HepG2 (cell line): ENCODE data around the gene ANKRD29. TPM values are rescaled to one million over a fixed set of nuclear protein-coding genes. Genes with fewer than 3 reads are reported as not detected.

Source experiments
- ATAC-seq: fragments of 200-7000 bp; cut with Tn5 transposase; 3 replicates; pipeline ENCODE4 v1.9.1; 2020; ENCODE audit warnings: mild to moderate bottlenecking, moderate library complexity
- BruUV-seq: library from RNA; stranded (reverse); fragments of 400-500 nt; replicated peaks from 2 replicates; lab custom pipeline; 2021; lab: Mats Ljungman, UMichigan
- CTCF ChIA-PET: fragments of 300-600 bp; formaldehyde crosslinking; extraction: SDS; loops from one replicate; lab custom pipeline; 2021; ENCODE audit warnings: low total read pairs, inconsistent platforms, low intra/inter-chr PET ratio; lab: Yijun Ruan, JAX
- POLR2A ChIA-PET: fragments of 350-600 bp; sonication (Branson Sonifier 250); formaldehyde crosslinking; loops from one replicate; lab custom pipeline; 2020; ENCODE audit warnings: antibody characterized with exemption, inconsistent platforms; lab: Yijun Ruan, JAX
- DNase-seq: peaks from one replicate; pipeline ENCODE4 v3.0.0-alpha.2; 2015; ENCODE audit warnings: low spot score
- FAIRE-seq: peaks from 3 replicates; lab custom pipeline; 2011; peaks lifted over from hg19 to GRCh38; lab: Jason Lieb, UNC
- H2AFZ ChIP-seq: one replicate; pipeline ENCODE4 v1.6.1; 2011; ENCODE audit warnings: low read length, inconsistent platforms
- H3K27ac ChIP-seq: fragments of 300-600 bp; 3 replicates; pipeline ENCODE4 v1.8.0; 2011; ENCODE audit warnings: mixed run types, mild to moderate bottlenecking, mixed read lengths, low read length, inconsistent platforms; ENCODE audit not compliant: insufficient read depth; ENCODE audit errors: extremely low read length
- H3K27me3 ChIP-seq, 2 experiments: fragments of 200-600 bp in 1 of 2; 2 replicates in 1 of 2; 3 replicates in 1 of 2; pipeline versions ENCODE4 v1.6.0 to v1.8.0; 2011; ENCODE audit warnings: low read length in 2 of 2, mild to moderate bottlenecking in 2 of 2, moderate library complexity in 2 of 2, inconsistent platforms in 1 of 2; ENCODE audit not compliant: insufficient read depth in 2 of 2, control insufficient read depth in 1 of 2
- H3K36me3 ChIP-seq, 2 experiments: fragments of 200-600 bp in 1 of 2; replicated peaks in 1 of 2; 2 replicates in 1 of 2; 3 replicates in 1 of 2; pipeline versions ENCODE4 v1.5.1 to v1.8.0; 2011; ENCODE audit warnings: low read length in 2 of 2, inconsistent platforms in 1 of 2; ENCODE audit not compliant: insufficient read depth in 2 of 2, control insufficient read depth in 1 of 2
- H3K4me1 ChIP-seq: 2 replicates; pipeline ENCODE4 v1.5.1; 2012; ENCODE audit warnings: low read length, inconsistent platforms; ENCODE audit not compliant: insufficient read depth
- H3K4me2 ChIP-seq: 2 replicates; pipeline ENCODE4 v1.6.0; 2011; ENCODE audit warnings: low read depth, low read length, inconsistent platforms
- H3K4me3 ChIP-seq, 3 experiments: fragments of 200-600 bp in 1 of 3; sonication (generic), shearing (Covaris generic) in 1 of 3; replicated peaks in 1 of 3; 2 replicates each; pipeline ENCODE4 v1.5.1; 2011 to 2016; ENCODE audit warnings: low read length in 3 of 3, inconsistent platforms in 2 of 3, low read depth in 2 of 3, mild to moderate bottlenecking in 2 of 3, control low read depth in 1 of 3, mixed read lengths in 1 of 3; ENCODE audit not compliant: insufficient read depth in 1 of 3
- H3K79me2 ChIP-seq: one replicate; pipeline ENCODE4 v1.6.1; 2011; ENCODE audit warnings: low read length, inconsistent platforms; ENCODE audit not compliant: insufficient read depth
- H3K9ac ChIP-seq: 2 replicates; pipeline ENCODE4 v1.6.0; 2011; ENCODE audit warnings: mild to moderate bottlenecking, low read depth, low read length, inconsistent platforms; ENCODE audit not compliant: insufficient read depth
- H3K9me3 ChIP-seq: 2 replicates; pipeline ENCODE4 v1.5.1; 2012; ENCODE audit warnings: mild to moderate bottlenecking, low read length
- H4K20me1 ChIP-seq: 2 replicates; pipeline ENCODE4 v1.6.0; 2011; ENCODE audit warnings: inconsistent platforms, mild to moderate bottlenecking, low read length, moderate library complexity; ENCODE audit not compliant: insufficient read depth
- ATF7-NPFF ChIP-seq: sonication (generic); formaldehyde crosslinking; IDR thresholded peaks from 2 replicates; pipeline ENCODE4 v1.8.1; 2023; ENCODE audit warnings: mild to moderate bottlenecking, low read depth, missing genetic modification reagents, moderate library complexity
- CENPT ChIP-seq: sonication (generic); formaldehyde crosslinking; IDR thresholded peaks from 2 replicates; pipeline ENCODE4 v1.8.0; 2022; ENCODE audit warnings: low read depth, mild to moderate bottlenecking, moderate library complexity, missing genetic modification reagents
- FOXK2 ChIP-seq: fragments of 450-650 bp; IDR thresholded peaks from 2 replicates; pipeline ENCODE4 v1.6.1; 2016
- HNRNPUL1 ChIP-seq: fragments of 200-400 bp; formaldehyde crosslinking; IDR thresholded peaks from 2 replicates; pipeline ENCODE4 v1.6.1; 2017; ENCODE audit warnings: low read depth, mild to moderate bottlenecking, low read length, moderate library complexity
- NCOR1 ChIP-seq: fragments of 200-600 bp; sonication (generic); IDR thresholded peaks from 2 replicates; pipeline ENCODE4 v1.7.0; 2017; ENCODE audit warnings: antibody characterized with exemption, low read length, borderline replicate concordance
- SIX1 ChIP-seq: sonication (generic); formaldehyde crosslinking; IDR thresholded peaks from 2 replicates; pipeline ENCODE4 v1.4.0; 2020; ENCODE audit warnings: missing genetic modification reagents, borderline replicate concordance
- SNAPC2 ChIP-seq: sonication (generic); formaldehyde crosslinking; IDR thresholded peaks from 2 replicates; pipeline ENCODE4 v1.8.1; 2022; ENCODE audit warnings: mild to moderate bottlenecking, missing genetic modification reagents
- U2AF1 ChIP-seq: fragments of 200-400 bp; formaldehyde crosslinking; optimal IDR thresholded peaks from 2 replicates; pipeline ENCODE3; 2017; ENCODE audit warnings: mild to moderate bottlenecking, low read depth, low read length
- YY1 ChIP-seq: IDR thresholded peaks from 2 replicates; pipeline ENCODE4 v1.6.1; 2011; ENCODE audit warnings: low read length, low read depth, moderate library complexity, mild to moderate bottlenecking; ENCODE audit not compliant: insufficient read depth, insufficient replicate concordance
- ZNF30 ChIP-seq: sonication (generic); formaldehyde crosslinking; IDR thresholded peaks from 2 replicates; pipeline ENCODE4 v1.5.0; 2020; ENCODE audit warnings: mild to moderate bottlenecking, missing genetic modification reagents
- ZNF674 ChIP-seq: sonication (generic); formaldehyde crosslinking; IDR thresholded peaks from 2 replicates; pipeline ENCODE4 v1.5.0; 2020; ENCODE audit warnings: low read depth, mild to moderate bottlenecking, missing genetic modification reagents
- ZNF777 ChIP-seq: sonication (generic); formaldehyde crosslinking; IDR thresholded peaks from 2 replicates; pipeline ENCODE4 v1.4.0; 2020; ENCODE audit warnings: missing genetic modification reagents
- WGBS: methylation state at CpG from one replicate; pipeline ENCODE4 v1.1.6; 2017; ENCODE audit warnings: low lambda C conversion rate; 5-methylcytosine and 5-hydroxymethylcytosine counted together
- in situ Hi-C: cut with HindIII; loops from 2 replicates; pipeline ENCODE4 v1.10.0; 2017; ENCODE audit warnings: low pct_unique_long_range_greater_than_20kb; ENCODE audit not compliant: extremely low pct_ligation_motif_present
- intact Hi-C: fragments of 100-400 bp; cut with micrococcal nuclease; formaldehyde crosslinking; loops from one replicate; pipeline ENCODE4 v1.10.0; 2022; ENCODE audit not compliant: unreplicated experiment
- polyA plus RNA-seq, 8 experiments: library from polyadenylated mRNA; depleted of rRNA in 3 of 8; stranded (reverse) in 7 of 8; unstranded in 1 of 8; fragments of >200 nt; fragmentation: Illumina TruSeq in 4 of 8; extraction: Trizol in 4 of 8; gene quantifications; 2 replicates each; pipeline versions ENCODE4 v1.2.1 to v1.2.3, GENCODE V29; 2011 to 2016; ENCODE audit warnings: low read depth in 4 of 8, missing spikeins in 1 of 8, mixed read lengths in 1 of 8; ENCODE audit not compliant: insufficient read depth in 1 of 8
- total RNA-seq, 5 experiments: library from RNA; depleted of rRNA; stranded (reverse); fragments of >200 nt; fragmentation: Illumina TruSeq; extraction: Trizol; gene quantifications; 2 replicates each; pipeline ENCODE4 v1.2.3, GENCODE V29; 2016; ENCODE audit warnings: low read depth in 1 of 5
- TF ChIP-seq, protein P1 (sequence below): sonication (generic); formaldehyde crosslinking; IDR thresholded peaks from 2 replicates; pipeline ENCODE4 v1.4.0; 2020; ENCODE audit warnings: missing genetic modification reagents, borderline replicate concordance
- TF ChIP-seq, protein P2 (sequence below): sonication (generic); formaldehyde crosslinking; conservative IDR thresholded peaks from 2 replicates; pipeline ENCODE4 v1.8.1; 2023; ENCODE audit warnings: missing genetic modification reagents
- TF ChIP-seq, protein P3 (sequence below): sonication (generic); formaldehyde crosslinking; IDR thresholded peaks from 2 replicates; pipeline ENCODE4 v1.4.0; 2020; ENCODE audit warnings: missing genetic modification reagents, borderline replicate concordance
- TF ChIP-seq, protein P4 (sequence below): sonication (generic); formaldehyde crosslinking; IDR thresholded peaks from 2 replicates; pipeline ENCODE4 v1.8.0; 2022; ENCODE audit warnings: mild to moderate bottlenecking, missing genetic modification reagents

The ANKRD29 gene
- total and polyA plus RNA-seq, 2 of the 13 experiments (the other 11 are each of a cell fraction or from before 2014, with no cell fraction given), result not detected

DNA sequence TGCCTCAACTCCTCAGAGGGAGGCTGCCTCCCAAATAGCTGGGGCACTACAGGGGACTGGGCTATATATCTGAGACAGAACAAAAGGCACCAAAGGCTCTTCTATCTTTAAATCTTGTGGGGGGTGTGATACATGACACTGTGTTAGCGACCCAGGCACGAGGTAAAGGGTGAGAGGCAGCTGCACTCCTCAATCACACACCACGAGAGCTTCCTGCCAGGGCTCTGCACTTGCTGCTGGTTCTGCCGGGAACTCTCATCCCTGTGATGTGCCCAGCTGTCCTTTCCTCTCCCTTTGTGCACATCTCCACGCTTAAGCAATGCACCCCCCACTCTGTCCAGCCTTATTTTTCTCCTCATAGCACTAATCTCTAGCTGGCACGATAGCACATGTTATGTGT, 108.8 kb downstream of the ANKRD29 start:
- H3K4me2 ChIP-seq, result no peak overlapping the region
- H3K36me3 ChIP-seq, result peaks cover 36 to 67% of the 10 kb centered on the region in 2 experiments
- intact Hi-C loops (no loop called here), in situ Hi-C loops (no loop called here)
- H3K9me3 ChIP-seq, result no peaks in the 10 kb centered on the region
- H3K4me3 ChIP-seq, result no peak overlapping the region
- ChIA-PET POLR2A (interaction anchor here (4.6 kb wide), 1 partner anchor 32 kb away, joined by 25 read pairs; the partner anchor contains the start of gene NPC1), CTCF (no interaction called here)
- FAIRE-seq (no peak), DNase-seq (no peak), ATAC-seq (no peak)
- peaks cover 16% of the 10 kb centered on the region for H3K79me2 ChIP-seq
- H2AFZ ChIP-seq, result no peak overlapping the region
- no peaks in the 10 kb centered on the region for H4K20me1 ChIP-seq
- BruUV-seq, result no TSS peak
- no peak overlapping the region for H3K9ac ChIP-seq
- 98% methylated on average over 5 of the region's 6 CpGs for WGBS
- peaks cover 69% of the 10 kb centered on the region for H3K4me1 ChIP-seq
- no peaks in the 10 kb centered on the region for H3K27me3 ChIP-seq
- H3K27ac ChIP-seq, result no peak overlapping the region
- TF ChIP-seq ZNF777 (CRISPR knock-in tag) (no peak), SNAPC2 (CRISPR knock-in tag) (no peak), FOXK2 (no peak), U2AF1 (no peak), NCOR1 (no peak), HNRNPUL1 (no peak), ZNF674 (no peak), YY1 (no peak), ZNF30 (CRISPR knock-in tag) (no peak), SIX1 (CRISPR knock-in tag) (no peak), ATF7-NPFF (no peak), CENPT (no peak)
- TF ChIP-seq, protein P1, sequence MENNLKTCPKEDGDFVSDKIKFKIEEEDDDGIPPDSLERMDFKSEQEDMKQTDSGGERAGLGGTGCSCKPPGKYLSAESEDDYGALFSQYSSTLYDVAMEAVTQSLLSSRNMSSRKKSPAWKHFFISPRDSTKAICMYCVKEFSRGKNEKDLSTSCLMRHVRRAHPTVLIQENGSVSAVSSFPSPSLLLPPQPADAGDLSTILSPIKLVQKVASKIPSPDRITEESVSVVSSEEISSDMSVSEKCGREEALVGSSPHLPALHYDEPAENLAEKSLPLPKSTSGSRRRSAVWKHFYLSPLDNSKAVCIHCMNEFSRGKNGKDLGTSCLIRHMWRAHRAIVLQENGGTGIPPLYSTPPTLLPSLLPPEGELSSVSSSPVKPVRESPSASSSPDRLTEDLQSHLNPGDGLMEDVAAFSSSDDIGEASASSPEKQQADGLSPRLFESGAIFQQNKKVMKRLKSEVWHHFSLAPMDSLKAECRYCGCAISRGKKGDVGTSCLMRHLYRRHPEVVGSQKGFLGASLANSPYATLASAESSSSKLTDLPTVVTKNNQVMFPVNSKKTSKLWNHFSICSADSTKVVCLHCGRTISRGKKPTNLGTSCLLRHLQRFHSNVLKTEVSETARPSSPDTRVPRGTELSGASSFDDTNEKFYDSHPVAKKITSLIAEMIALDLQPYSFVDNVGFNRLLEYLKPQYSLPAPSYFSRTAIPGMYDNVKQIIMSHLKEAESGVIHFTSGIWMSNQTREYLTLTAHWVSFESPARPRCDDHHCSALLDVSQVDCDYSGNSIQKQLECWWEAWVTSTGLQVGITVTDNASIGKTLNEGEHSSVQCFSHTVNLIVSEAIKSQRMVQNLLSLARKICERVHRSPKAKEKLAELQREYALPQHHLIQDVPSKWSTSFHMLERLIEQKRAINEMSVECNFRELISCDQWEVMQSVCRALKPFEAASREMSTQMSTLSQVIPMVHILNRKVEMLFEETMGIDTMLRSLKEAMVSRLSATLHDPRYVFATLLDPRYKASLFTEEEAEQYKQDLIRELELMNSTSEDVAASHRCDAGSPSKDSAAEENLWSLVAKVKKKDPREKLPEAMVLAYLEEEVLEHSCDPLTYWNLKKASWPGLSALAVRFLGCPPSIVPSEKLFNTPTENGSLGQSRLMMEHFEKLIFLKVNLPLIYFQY (CRISPR knock-in tag), result no peak
- TF ChIP-seq, protein P2, sequence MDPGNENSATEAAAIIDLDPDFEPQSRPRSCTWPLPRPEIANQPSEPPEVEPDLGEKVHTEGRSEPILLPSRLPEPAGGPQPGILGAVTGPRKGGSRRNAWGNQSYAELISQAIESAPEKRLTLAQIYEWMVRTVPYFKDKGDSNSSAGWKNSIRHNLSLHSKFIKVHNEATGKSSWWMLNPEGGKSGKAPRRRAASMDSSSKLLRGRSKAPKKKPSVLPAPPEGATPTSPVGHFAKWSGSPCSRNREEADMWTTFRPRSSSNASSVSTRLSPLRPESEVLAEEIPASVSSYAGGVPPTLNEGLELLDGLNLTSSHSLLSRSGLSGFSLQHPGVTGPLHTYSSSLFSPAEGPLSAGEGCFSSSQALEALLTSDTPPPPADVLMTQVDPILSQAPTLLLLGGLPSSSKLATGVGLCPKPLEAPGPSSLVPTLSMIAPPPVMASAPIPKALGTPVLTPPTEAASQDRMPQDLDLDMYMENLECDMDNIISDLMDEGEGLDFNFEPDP, result no peak
- TF ChIP-seq, protein P3, sequence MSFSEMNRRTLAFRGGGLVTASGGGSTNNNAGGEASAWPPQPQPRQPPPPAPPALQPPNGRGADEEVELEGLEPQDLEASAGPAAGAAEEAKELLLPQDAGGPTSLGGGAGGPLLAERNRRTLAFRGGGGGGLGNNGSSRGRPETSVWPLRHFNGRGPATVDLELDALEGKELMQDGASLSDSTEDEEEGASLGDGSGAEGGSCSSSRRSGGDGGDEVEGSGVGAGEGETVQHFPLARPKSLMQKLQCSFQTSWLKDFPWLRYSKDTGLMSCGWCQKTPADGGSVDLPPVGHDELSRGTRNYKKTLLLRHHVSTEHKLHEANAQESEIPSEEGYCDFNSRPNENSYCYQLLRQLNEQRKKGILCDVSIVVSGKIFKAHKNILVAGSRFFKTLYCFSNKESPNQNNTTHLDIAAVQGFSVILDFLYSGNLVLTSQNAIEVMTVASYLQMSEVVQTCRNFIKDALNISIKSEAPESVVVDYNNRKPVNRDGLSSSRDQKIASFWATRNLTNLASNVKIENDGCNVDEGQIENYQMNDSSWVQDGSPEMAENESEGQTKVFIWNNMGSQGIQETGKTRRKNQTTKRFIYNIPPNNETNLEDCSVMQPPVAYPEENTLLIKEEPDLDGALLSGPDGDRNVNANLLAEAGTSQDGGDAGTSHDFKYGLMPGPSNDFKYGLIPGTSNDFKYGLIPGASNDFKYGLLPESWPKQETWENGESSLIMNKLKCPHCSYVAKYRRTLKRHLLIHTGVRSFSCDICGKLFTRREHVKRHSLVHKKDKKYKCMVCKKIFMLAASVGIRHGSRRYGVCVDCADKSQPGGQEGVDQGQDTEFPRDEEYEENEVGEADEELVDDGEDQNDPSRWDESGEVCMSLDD, result no peak
- TF ChIP-seq, protein P4, sequence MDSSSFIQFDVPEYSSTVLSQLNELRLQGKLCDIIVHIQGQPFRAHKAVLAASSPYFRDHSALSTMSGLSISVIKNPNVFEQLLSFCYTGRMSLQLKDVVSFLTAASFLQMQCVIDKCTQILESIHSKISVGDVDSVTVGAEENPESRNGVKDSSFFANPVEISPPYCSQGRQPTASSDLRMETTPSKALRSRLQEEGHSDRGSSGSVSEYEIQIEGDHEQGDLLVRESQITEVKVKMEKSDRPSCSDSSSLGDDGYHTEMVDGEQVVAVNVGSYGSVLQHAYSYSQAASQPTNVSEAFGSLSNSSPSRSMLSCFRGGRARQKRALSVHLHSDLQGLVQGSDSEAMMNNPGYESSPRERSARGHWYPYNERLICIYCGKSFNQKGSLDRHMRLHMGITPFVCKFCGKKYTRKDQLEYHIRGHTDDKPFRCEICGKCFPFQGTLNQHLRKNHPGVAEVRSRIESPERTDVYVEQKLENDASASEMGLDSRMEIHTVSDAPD (CRISPR knock-in tag), result no peak
